Thyroid gland (tissue), 4 donors: ENCODE results near the gene LSAMP. TPM values are rescaled to one million over a fixed set of nuclear protein-coding genes. Genes with fewer than 3 reads are reported as not detected.

Source experiments
- DNase-seq, 2 donors: peaks; one replicate each; pipeline ENCODE4 v3.0.0-alpha.2; 2019
- H3K27ac ChIP-seq, 3 donors: fragments of 200-600 bp; sonication (generic); 1 replicate in 2 of 3; 2 replicates in 1 of 3; pipeline ENCODE4 v1.5.1; 2016 to 2019; ENCODE audit warnings: mild to moderate bottlenecking in 1 of 3, moderate library complexity in 1 of 3
- H3K27me3 ChIP-seq: fragments of 200-600 bp; sonication (generic); one replicate; pipeline ENCODE4 v1.5.1; 2019
- H3K36me3 ChIP-seq, 2 donors: fragments of 200-600 bp; sonication (generic); one replicate each; pipeline ENCODE4 v1.5.1; 2016 to 2019
- H3K4me1 ChIP-seq, 2 donors: fragments of 200-600 bp; sonication (generic); one replicate each; pipeline ENCODE4 v1.5.1; 2017 to 2019
- H3K4me3 ChIP-seq, 3 donors: fragments of 200-600 bp; sonication (generic); replicated peaks in 1 of 3; 1 replicate in 2 of 3; 2 replicates in 1 of 3; pipeline ENCODE4 v1.5.1; 2016; ENCODE audit warnings: mild to moderate bottlenecking in 1 of 3
- H3K9me3 ChIP-seq: fragments of 200-600 bp; sonication (generic); one replicate; pipeline ENCODE4 v1.5.1; 2017
- CTCF ChIP-seq, 6 experiments: fragments of 200-600 bp in 3 of 6; fragments of 450-650 bp in 3 of 6; sonication (generic) in 3 of 6; IDR thresholded peaks; one replicate each; pipeline ENCODE4 v1.5.1; 2016 to 2019; ENCODE audit warnings: antibody characterized with exemption in 6 of 6, mild to moderate bottlenecking in 2 of 6, inconsistent platforms in 1 of 6, moderate library complexity in 1 of 6
- POLR2A ChIP-seq, 2 donors: fragments of 450-650 bp; IDR thresholded peaks; one replicate each; pipeline ENCODE4 v1.6.1; 2017; ENCODE audit warnings: antibody characterized with exemption in 2 of 2, mild to moderate bottlenecking in 2 of 2, moderate library complexity in 1 of 2
- WGBS, 2 donors: methylation state at CpG; one replicate each; pipeline ENCODE4 v1.1.5; 2017; 5-methylcytosine and 5-hydroxymethylcytosine counted together
- intact Hi-C: fragments of 100-400 bp; cut with DNase I; formaldehyde crosslinking; loops from one replicate; pipeline ENCODE4 v1.15.1; 2023
- total RNA-seq, 4 donors: library from RNA; depleted of rRNA; stranded (reverse); fragments of >200 nt; gene quantifications; one replicate each; pipeline ENCODE4 v1.2.3, GENCODE V29; 2016

The LSAMP gene
- total RNA-seq, 4 donors from 2014 or later = 0.78 to 2.0 (median 1.8) TPM

- no peak for DNase-seq
- TF ChIP-seq POLR2A (IDR thresholded peaks at IDR 0.05) = no peak
- TF ChIP-seq CTCF (IDR thresholded peaks at IDR 0.05) = no peak
- Histone ChIP-seq H3K27ac (no peak overlapping the region), H3K27me3 (no peaks in the 10 kb centered on the region), H3K9me3 (no peaks in the 10 kb centered on the region), H3K36me3 (no peaks in the 10 kb centered on the region), H3K4me3 (no peak overlapping the region), H3K4me1 (no peaks in the 10 kb centered on the region)
- intact Hi-C loops = no loop called here
- WGBS, 2 donors = 7 to 11% methylated on average over 2 of the region's 2 CpGs
Observed at GRCh38 chr3:116444115-116444747, 1.1 kb downstream of the LSAMP start.

GRCh38 chr3:116443191-116443661 lies 2.1 kb downstream of the LSAMP start:
- intact Hi-C loops = no loop called here
- TF ChIP-seq POLR2A (IDR thresholded peaks at IDR 0.05) = no peak
- TF ChIP-seq CTCF (IDR thresholded peaks at IDR 0.05) = no peak
- no peaks in the 10 kb centered on the region for H3K36me3 ChIP-seq

GRCh38 chr3:116442331-116443021 lies 2.8 kb downstream of the LSAMP start:
- Histone ChIP-seq H3K4me1 (no peaks in the 10 kb centered on the region), H3K9me3 (no peaks in the 10 kb centered on the region), H3K36me3 (no peaks in the 10 kb centered on the region), H3K27me3 (no peaks in the 10 kb centered on the region), H3K27ac (no peak overlapping the region), H3K4me3 (no peak overlapping the region)
- 64 to 67% methylated on average over 5 of the region's 5 CpGs for WGBS, 2 donors
- intact Hi-C loops = no loop called here
- DNase-seq = no peak
- TF ChIP-seq POLR2A (IDR thresholded peaks at IDR 0.05) (no peak), CTCF (IDR thresholded peaks at IDR 0.05) (no peak)

More at GRCh38 chr3:116443191-116443661, 2.1 kb downstream of the LSAMP start:
- Histone ChIP-seq H3K4me1 (no peaks in the 10 kb centered on the region), H3K4me3 (no peak overlapping the region), H3K27ac (no peak overlapping the region), H3K9me3 (no peaks in the 10 kb centered on the region), H3K27me3 (no peaks in the 10 kb centered on the region)
- 34 to 52% methylated on average over 4 of the region's 4 CpGs for WGBS, 2 donors
- no peak for DNase-seq

- no peaks in the 10 kb centered on the region for H3K9me3 ChIP-seq
- 97 to 99% methylated on average over 4 of the region's 4 CpGs for WGBS, 2 donors
- no peaks in the 10 kb centered on the region for H3K4me1 ChIP-seq
- no peak for TF ChIP-seq CTCF (IDR thresholded peaks at IDR 0.05)
- no peak for TF ChIP-seq POLR2A (IDR thresholded peaks at IDR 0.05)
- DNase-seq = no peak
- H3K36me3 ChIP-seq = no peaks in the 10 kb centered on the region
- no peaks in the 10 kb centered on the region for H3K27me3 ChIP-seq
- no peak overlapping the region for H3K27ac ChIP-seq
- intact Hi-C loops = no loop called here
- no peak overlapping the region for H3K4me3 ChIP-seq
Observed at GRCh38 chr3:116441652-116442051, 3.6 kb downstream of the LSAMP start.

GRCh38 chr3:116440196-116440595 lies 5.1 kb downstream of the LSAMP start:
- no peaks in the 10 kb centered on the region for H3K4me1 ChIP-seq
- no peak overlapping the region for H3K27ac ChIP-seq
- TF ChIP-seq POLR2A (IDR thresholded peaks at IDR 0.05) (no peak), CTCF (IDR thresholded peaks at IDR 0.05) (no peak)
- intact Hi-C loops = no loop called here
- no peak overlapping the region for H3K4me3 ChIP-seq
- no peaks in the 10 kb centered on the region for H3K36me3 ChIP-seq
- H3K9me3 ChIP-seq = no peaks in the 10 kb centered on the region
- 88 to 89% methylated on average over 2 of the region's 2 CpGs for WGBS, 2 donors
- no peak for DNase-seq
- no peaks in the 10 kb centered on the region for H3K27me3 ChIP-seq
